Measurements from ENCODE around the gene MB21D2.

Gene MB21D2

DNA sequence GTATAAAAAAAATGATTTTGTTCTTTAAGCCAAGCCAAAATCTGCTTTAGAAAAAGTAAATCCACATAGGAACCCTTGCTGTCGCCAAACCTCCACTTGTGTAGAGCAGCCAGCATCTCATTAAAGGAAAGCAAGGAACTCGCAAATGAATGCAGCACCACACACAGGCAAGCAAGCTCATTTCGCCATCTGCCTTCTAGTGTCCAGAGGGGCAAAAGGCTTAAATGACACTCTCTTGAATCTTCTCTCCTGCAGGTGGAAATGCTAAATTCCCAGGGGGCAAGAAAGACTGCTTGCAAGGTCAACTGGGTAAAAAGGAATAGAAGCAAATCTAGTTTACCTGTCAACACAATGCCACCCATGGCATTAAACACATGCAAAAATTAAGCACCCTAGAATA, 2.4 kb downstream of the MB21D2 start:
- Histone ChIP-seq H3K36me3 (ENCODE audit: control insufficient read depth in 2 of 2, insufficient read depth in 1 of 2, low read length in 2 of 2) (no peaks in the 10 kb centered on the region), H3K4me1 (ENCODE audit: control insufficient read depth, insufficient read depth, low read length) (0 out of 2 replicates have a peak, but pooled peaks cover 4% of the 10 kb centered on the region), H3K9me3 (ENCODE audit: control insufficient read depth, insufficient read depth, low read depth, low read length) (no peaks in the 10 kb centered on the region), H3K4me3 (ENCODE audit: low read depth, low read length) (no peak overlapping the region), H3K27ac (ENCODE audit: extremely low read depth, low read depth, low read length) (no peak overlapping the region)
- peak; percentile 78 for TF ChIP-seq PRDM1 (tag by site-specific recombination; IDR thresholded peaks at IDR 0.05)
- TF ChIP-seq ZNF549 (tag by site-specific recombination; IDR thresholded peaks at IDR 0.05): no peak
- TF ChIP-seq ZNF596 (tag by site-specific recombination; IDR thresholded peaks at IDR 0.05): peak; percentile 16; the same call in 1 of the 2 replicates
- 0 out of 2 replicates have a peak, but pooled peaks have one; percentile 47 for TF ChIP-seq ZSCAN30 (tag by site-specific recombination; IDR thresholded peaks at IDR 0.05)
- no peak for TF ChIP-seq ZNF670 (tag by site-specific recombination; IDR thresholded peaks at IDR 0.05; ENCODE audit: low read depth)
- no peak for TF ChIP-seq ZNF221 (tag by site-specific recombination; IDR thresholded peaks at IDR 0.05; ENCODE audit: borderline replicate concordance)
- no peak for TF ChIP-seq ZBTB20 (tag by site-specific recombination; IDR thresholded peaks at IDR 0.05)
- peak; percentile 77 for TF ChIP-seq ZNF664 (tag by site-specific recombination; IDR thresholded peaks at IDR 0.05)
- no peak for TF ChIP-seq ZNF112 (tag by site-specific recombination; IDR thresholded peaks at IDR 0.05)
- ChIA-PET CTCF (interaction anchor here (0.6 to 7.6 kb wide), 11 partner anchors 13 to 1400 kb away, joined by 3 to 73 read pairs (median 4); no protein-coding TSS in a partner anchor), POLR2A (interaction anchor here (0.5 kb wide), 1 partner anchor 64 kb away, joined by 9 read pairs; no protein-coding TSS in a partner anchor)

GRCh38 chr3:192914848-192915247, 2.8 kb downstream of the MB21D2 start:
- 0 out of 2 replicates have a peak, but pooled peaks cover 4% of the 10 kb centered on the region for H3K4me1 ChIP-seq (ENCODE audit: control insufficient read depth, insufficient read depth, low read length)
- TF ChIP-seq GLI2 (tag by site-specific recombination; IDR thresholded peaks at IDR 0.05; ENCODE audit: borderline replicate concordance, low read depth) (no peak), ZNF501 (tag by site-specific recombination; IDR thresholded peaks at IDR 0.05) (no peak), SP2 (tag by site-specific recombination; IDR thresholded peaks at IDR 0.05) (no peak), ZNF768 (tag by site-specific recombination; IDR thresholded peaks at IDR 0.05) (no peak), ZNF24 (tag by site-specific recombination; IDR thresholded peaks at IDR 0.05) (no peak), OSR2 (tag by site-specific recombination; IDR thresholded peaks at IDR 0.05) (no peak), ZNF423 (tag by site-specific recombination; IDR thresholded peaks at IDR 0.05) (no peak), ZFHX2 (tag by site-specific recombination; conservative IDR thresholded peaks at IDR 0.05) (no peak), ZNF132 (tag by site-specific recombination; IDR thresholded peaks at IDR 0.05; ENCODE audit: borderline replicate concordance) (no peak), ZNF121 (tag by site-specific recombination; IDR thresholded peaks at IDR 0.05) (no peak), ZNF449 (tag by site-specific recombination; IDR thresholded peaks at IDR 0.05) (peak; percentile 69; the same call in 1 of the 2 replicates)
- TF ChIP-seq, protein P1, sequence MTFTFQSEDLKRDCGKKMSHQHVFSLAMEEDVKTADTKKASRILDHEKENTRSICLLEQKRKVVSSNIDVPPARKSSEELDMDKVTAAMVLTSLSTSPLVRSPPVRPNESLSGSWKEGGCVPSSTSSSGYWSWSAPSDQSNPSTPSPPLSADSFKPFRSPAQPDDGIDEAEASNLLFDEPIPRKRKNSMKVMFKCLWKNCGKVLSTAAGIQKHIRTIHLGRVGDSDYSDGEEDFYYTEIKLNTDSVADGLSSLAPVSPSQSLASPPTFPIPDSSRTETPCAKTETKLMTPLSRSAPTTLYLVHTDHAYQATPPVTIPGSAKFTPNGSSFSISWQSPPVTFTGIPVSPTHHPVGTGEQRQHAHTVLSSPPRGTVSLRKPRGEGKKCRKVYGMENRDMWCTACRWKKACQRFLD (tag by site-specific recombination; IDR thresholded peaks at IDR 0.05): no peak
- TF ChIP-seq, protein P2, sequence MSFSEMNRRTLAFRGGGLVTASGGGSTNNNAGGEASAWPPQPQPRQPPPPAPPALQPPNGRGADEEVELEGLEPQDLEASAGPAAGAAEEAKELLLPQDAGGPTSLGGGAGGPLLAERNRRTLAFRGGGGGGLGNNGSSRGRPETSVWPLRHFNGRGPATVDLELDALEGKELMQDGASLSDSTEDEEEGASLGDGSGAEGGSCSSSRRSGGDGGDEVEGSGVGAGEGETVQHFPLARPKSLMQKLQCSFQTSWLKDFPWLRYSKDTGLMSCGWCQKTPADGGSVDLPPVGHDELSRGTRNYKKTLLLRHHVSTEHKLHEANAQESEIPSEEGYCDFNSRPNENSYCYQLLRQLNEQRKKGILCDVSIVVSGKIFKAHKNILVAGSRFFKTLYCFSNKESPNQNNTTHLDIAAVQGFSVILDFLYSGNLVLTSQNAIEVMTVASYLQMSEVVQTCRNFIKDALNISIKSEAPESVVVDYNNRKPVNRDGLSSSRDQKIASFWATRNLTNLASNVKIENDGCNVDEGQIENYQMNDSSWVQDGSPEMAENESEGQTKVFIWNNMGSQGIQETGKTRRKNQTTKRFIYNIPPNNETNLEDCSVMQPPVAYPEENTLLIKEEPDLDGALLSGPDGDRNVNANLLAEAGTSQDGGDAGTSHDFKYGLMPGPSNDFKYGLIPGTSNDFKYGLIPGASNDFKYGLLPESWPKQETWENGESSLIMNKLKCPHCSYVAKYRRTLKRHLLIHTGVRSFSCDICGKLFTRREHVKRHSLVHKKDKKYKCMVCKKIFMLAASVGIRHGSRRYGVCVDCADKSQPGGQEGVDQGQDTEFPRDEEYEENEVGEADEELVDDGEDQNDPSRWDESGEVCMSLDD (tag by site-specific recombination; IDR thresholded peaks at IDR 0.05): no peak
- TF ChIP-seq, protein P3, sequence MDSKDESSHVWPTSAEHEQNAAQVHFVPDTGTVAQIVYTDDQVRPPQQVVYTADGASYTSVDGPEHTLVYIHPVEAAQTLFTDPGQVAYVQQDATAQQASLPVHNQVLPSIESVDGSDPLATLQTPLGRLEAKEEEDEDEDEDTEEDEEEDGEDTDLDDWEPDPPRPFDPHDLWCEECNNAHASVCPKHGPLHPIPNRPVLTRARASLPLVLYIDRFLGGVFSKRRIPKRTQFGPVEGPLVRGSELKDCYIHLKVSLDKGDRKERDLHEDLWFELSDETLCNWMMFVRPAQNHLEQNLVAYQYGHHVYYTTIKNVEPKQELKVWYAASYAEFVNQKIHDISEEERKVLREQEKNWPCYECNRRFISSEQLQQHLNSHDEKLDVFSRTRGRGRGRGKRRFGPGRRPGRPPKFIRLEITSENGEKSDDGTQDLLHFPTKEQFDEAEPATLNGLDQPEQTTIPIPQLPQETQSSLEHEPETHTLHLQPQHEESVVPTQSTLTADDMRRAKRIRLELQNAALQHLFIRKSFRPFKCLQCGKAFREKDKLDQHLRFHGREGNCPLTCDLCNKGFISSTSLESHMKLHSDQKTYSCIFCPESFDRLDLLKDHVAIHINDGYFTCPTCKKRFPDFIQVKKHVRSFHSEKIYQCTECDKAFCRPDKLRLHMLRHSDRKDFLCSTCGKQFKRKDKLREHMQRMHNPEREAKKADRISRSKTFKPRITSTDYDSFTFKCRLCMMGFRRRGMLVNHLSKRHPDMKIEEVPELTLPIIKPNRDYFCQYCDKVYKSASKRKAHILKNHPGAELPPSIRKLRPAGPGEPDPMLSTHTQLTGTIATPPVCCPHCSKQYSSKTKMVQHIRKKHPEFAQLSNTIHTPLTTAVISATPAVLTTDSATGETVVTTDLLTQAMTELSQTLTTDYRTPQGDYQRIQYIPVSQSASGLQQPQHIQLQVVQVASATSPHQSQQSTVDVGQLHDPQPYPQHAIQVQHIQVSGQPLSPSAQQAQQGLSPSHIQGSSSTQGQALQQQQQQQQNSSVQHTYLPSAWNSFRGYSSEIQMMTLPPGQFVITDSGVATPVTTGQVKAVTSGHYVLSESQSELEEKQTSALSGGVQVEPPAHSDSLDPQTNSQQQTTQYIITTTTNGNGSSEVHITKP (tag by site-specific recombination; IDR thresholded peaks at IDR 0.05): peak; percentile 27; the same call in 1 of the 2 replicates
- ChIA-PET CTCF (interaction anchor here (0.6 to 7.6 kb wide), 11 partner anchors 13 to 1401 kb away, joined by 3 to 73 read pairs (median 4); no protein-coding TSS in a partner anchor), POLR2A (no interaction called here)
- H3K4me3 ChIP-seq (ENCODE audit: low read depth, low read length): no peak overlapping the region
- no peaks in the 10 kb centered on the region for H3K9me3 ChIP-seq (ENCODE audit: control insufficient read depth, insufficient read depth, low read depth, low read length)
- no peaks in the 10 kb centered on the region for H3K36me3 ChIP-seq (ENCODE audit: control insufficient read depth in 2 of 2, insufficient read depth in 1 of 2, low read length in 2 of 2)
- no peak overlapping the region for H3K27ac ChIP-seq (ENCODE audit: extremely low read depth, low read depth, low read length)

All from HEK293 (cell line).